Muscle layer of duodenum (tissue), 2 donors: ENCODE data around the gene FAM228A.
A peak's percentile ranks its signal among the peaks of the same experiment; 100 is the strongest.

Experiments used
- H3K27ac ChIP-seq: one replicate; pipeline ENCODE4 v1.7.0; 2013; ENCODE audit warnings: mild to moderate bottlenecking, low read length
- H3K27me3 ChIP-seq: one replicate; pipeline ENCODE4 v1.7.0; 2013; ENCODE audit warnings: low read depth, mild to moderate bottlenecking, control low read depth, low read length
- H3K36me3 ChIP-seq, 2 donors: one replicate each; pipeline ENCODE4 v1.7.0; 2013; ENCODE audit warnings: low read length in 2 of 2, control low read depth in 1 of 2, mild to moderate bottlenecking in 1 of 2; ENCODE audit not compliant: insufficient read depth in 2 of 2, control insufficient read depth in 1 of 2
- H3K4me1 ChIP-seq, 2 donors: one replicate each; pipeline ENCODE4 v1.7.0; 2013; ENCODE audit warnings: low read length in 2 of 2, mild to moderate bottlenecking in 2 of 2, control low read depth in 1 of 2, moderate library complexity in 1 of 2; ENCODE audit not compliant: insufficient read depth in 2 of 2, control insufficient read depth in 1 of 2
- H3K4me3 ChIP-seq, 2 donors: one replicate each; pipeline ENCODE4 v1.7.0; 2013; ENCODE audit warnings: low read length in 2 of 2, low read depth in 1 of 2, mild to moderate bottlenecking in 1 of 2
- H3K9me3 ChIP-seq, 2 donors: one replicate each; pipeline ENCODE4 v1.7.0; 2013; ENCODE audit warnings: low read length in 2 of 2, control low read depth in 1 of 2, mild to moderate bottlenecking in 1 of 2; ENCODE audit not compliant: control insufficient read depth in 1 of 2
- donor health status: healthy.

The FAM228A gene

GRCh38 chr2:24163186-24163585 lies 11.7 kb upstream of the FAM228A start:
- H3K4me1 ChIP-seq: no peaks in the 10 kb centered on the region
- H3K27me3 ChIP-seq: no peaks in the 10 kb centered on the region
- H3K36me3 ChIP-seq: peaks cover 0 to 6% of the 10 kb centered on the region in 2 donors
- no peak overlapping the region for H3K27ac ChIP-seq
- H3K4me3 ChIP-seq: no peak overlapping the region
- peaks cover 0 to 3% of the 10 kb centered on the region in 2 donors for H3K9me3 ChIP-seq

- no peaks in the 10 kb centered on the region for H3K4me1 ChIP-seq
- H3K27me3 ChIP-seq: no peaks in the 10 kb centered on the region
- H3K9me3 ChIP-seq: peaks cover 0 to 3% of the 10 kb centered on the region in 2 donors
- no peak overlapping the region for H3K4me3 ChIP-seq
- H3K36me3 ChIP-seq: peaks cover 0 to 6% of the 10 kb centered on the region in 2 donors
- no peak overlapping the region for H3K27ac ChIP-seq
These were observed 11.3 kb upstream of the FAM228A start for GRCh38 chr2:24163601-24164000.

GRCh38 chr2:24164416-24164973 lies 10.4 kb upstream of the FAM228A start:
- no peak overlapping the region for H3K27ac ChIP-seq

GRCh38 chr2:24169023-24169422 lies 5.8 kb upstream of the FAM228A start:
- no peaks in the 10 kb centered on the region for H3K36me3 ChIP-seq
- no peaks in the 10 kb centered on the region for H3K9me3 ChIP-seq
- no peak overlapping the region for H3K4me3 ChIP-seq
- no peaks in the 10 kb centered on the region for H3K4me1 ChIP-seq
- H3K27me3 ChIP-seq: no peaks in the 10 kb centered on the region
- no peak overlapping the region for H3K27ac ChIP-seq

More at GRCh38 chr2:24164416-24164973, 10.4 kb upstream of the FAM228A start:
- no peaks in the 10 kb centered on the region for H3K27me3 ChIP-seq
- H3K4me1 ChIP-seq: no peaks in the 10 kb centered on the region
- peaks cover 0 to 3% of the 10 kb centered on the region in 2 donors for H3K9me3 ChIP-seq
- no peak overlapping the region for H3K4me3 ChIP-seq
- peaks cover 0 to 6% of the 10 kb centered on the region in 2 donors for H3K36me3 ChIP-seq

GRCh38 chr2:24175631-24176187 lies 856 bp downstream of the FAM228A start:
- Histone ChIP-seq H3K4me1 (no peaks in the 10 kb centered on the region), H3K36me3 (no peaks in the 10 kb centered on the region), H3K4me3 (peak overlapping the region; percentile 31 to 48), H3K27ac (peak overlapping the region; percentile 51), H3K27me3 (no peaks in the 10 kb centered on the region), H3K9me3 (no peaks in the 10 kb centered on the region)

GRCh38 chr2:24176326-24176725 lies 1.5 kb downstream of the FAM228A start:
- Histone ChIP-seq H3K4me1 (no peaks in the 10 kb centered on the region), H3K27me3 (no peaks in the 10 kb centered on the region), H3K9me3 (no peaks in the 10 kb centered on the region), H3K4me3 (no peak overlapping the region), H3K27ac (no peak overlapping the region), H3K36me3 (no peaks in the 10 kb centered on the region)

GRCh38 chr2:24179683-24180082 lies 4.8 kb downstream of the FAM228A start:
- Histone ChIP-seq H3K27ac (no peak overlapping the region), H3K27me3 (no peaks in the 10 kb centered on the region), H3K9me3 (no peaks in the 10 kb centered on the region), H3K4me1 (no peaks in the 10 kb centered on the region), H3K4me3 (no peak overlapping the region), H3K36me3 (no peaks in the 10 kb centered on the region)

GRCh38 chr2:24181849-24182248 lies 7.0 kb downstream of the FAM228A start:
- Histone ChIP-seq H3K9me3 (no peaks in the 10 kb centered on the region), H3K27me3 (no peaks in the 10 kb centered on the region), H3K4me3 (no peak overlapping the region), H3K27ac (no peak overlapping the region), H3K4me1 (no peaks in the 10 kb centered on the region), H3K36me3 (no peaks in the 10 kb centered on the region)

- H3K4me1 ChIP-seq: no peaks in the 10 kb centered on the region
- no peaks in the 10 kb centered on the region for H3K9me3 ChIP-seq
- no peak overlapping the region for H3K4me3 ChIP-seq
- no peaks in the 10 kb centered on the region for H3K27me3 ChIP-seq
- H3K27ac ChIP-seq: no peak overlapping the region
- peaks cover 0 to 6% of the 10 kb centered on the region in 2 donors for H3K36me3 ChIP-seq
These were observed 7.7 kb downstream of the FAM228A start for GRCh38 chr2:24182507-24182906.

- no peak overlapping the region for H3K27ac ChIP-seq
- H3K9me3 ChIP-seq: no peaks in the 10 kb centered on the region
- no peaks in the 10 kb centered on the region for H3K4me1 ChIP-seq
These were observed 8.7 kb downstream of the FAM228A start for GRCh38 chr2:24183366-24184069.

GRCh38 chr2:24189551-24189950 lies 14.7 kb downstream of the FAM228A start:
- Histone ChIP-seq H3K9me3 (no peaks in the 10 kb centered on the region), H3K36me3 (peaks cover 0 to 17% of the 10 kb centered on the region in 2 donors), H3K4me3 (no peak overlapping the region), H3K27me3 (no peaks in the 10 kb centered on the region), H3K4me1 (no peaks in the 10 kb centered on the region), H3K27ac (no peak overlapping the region)

More at GRCh38 chr2:24183366-24184069, 8.7 kb downstream of the FAM228A start:
- peaks cover 0 to 11% of the 10 kb centered on the region in 2 donors for H3K36me3 ChIP-seq
- no peaks in the 10 kb centered on the region for H3K27me3 ChIP-seq
- H3K4me3 ChIP-seq: no peak overlapping the region
